ENCODE results near the gene KCNC3. TPM values are rescaled to one million over a fixed set of nuclear protein-coding genes. Genes with fewer than 3 reads are reported as not detected.

Gene KCNC3
- total RNA-seq, 1 experiment from 2014 or later, result 5.3 TPM

DNA sequence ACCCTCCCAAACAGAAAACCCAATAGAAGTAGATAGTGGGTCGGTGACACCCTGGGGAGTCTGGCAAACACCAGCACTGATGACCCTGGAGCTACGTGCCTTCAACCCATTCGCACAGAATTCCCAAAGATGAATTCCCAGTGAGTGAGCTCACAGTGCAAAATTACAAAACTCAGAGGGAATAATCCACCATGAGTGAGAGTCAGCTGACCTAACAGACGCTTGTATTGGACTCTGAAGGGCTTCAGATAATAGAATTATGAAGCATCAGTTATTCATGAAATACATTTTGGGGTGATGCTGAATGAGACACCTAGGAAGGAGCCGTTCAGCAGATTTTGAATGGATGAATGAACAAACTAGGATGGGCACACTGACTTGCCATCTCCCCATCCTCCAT lies 40.2 kb downstream of the KCNC3 start:
- CTCF ChIA-PET, result interaction anchor here (0.9 kb wide), 1 partner anchor 12 kb away, joined by 3 read pairs; no protein-coding TSS in a partner anchor
- Mint-ChIP-seq H3K27ac (ENCODE audit: unreplicated experiment) (no peak overlapping the region), H3K4me1 (ENCODE audit: low read depth, unreplicated experiment) (no peaks in the 10 kb centered on the region), H3K27me3 (ENCODE audit: unreplicated experiment) (no peaks in the 10 kb centered on the region), H3K4me3 (ENCODE audit: low read depth, unreplicated experiment) (no peak overlapping the region), H3K9me3 (ENCODE audit: low read depth, unreplicated experiment) (peaks cover 14% of the 10 kb centered on the region), H3K36me3 (ENCODE audit: insufficient read depth, unreplicated experiment) (peaks cover 76% of the 10 kb centered on the region)
- no TSS peak for BruUV-seq (replicated peaks)
- intact Hi-C loops (cut with micrococcal nuclease; ENCODE audit: unreplicated experiment), result no loop called here
- TF ChIP-seq, protein P1, sequence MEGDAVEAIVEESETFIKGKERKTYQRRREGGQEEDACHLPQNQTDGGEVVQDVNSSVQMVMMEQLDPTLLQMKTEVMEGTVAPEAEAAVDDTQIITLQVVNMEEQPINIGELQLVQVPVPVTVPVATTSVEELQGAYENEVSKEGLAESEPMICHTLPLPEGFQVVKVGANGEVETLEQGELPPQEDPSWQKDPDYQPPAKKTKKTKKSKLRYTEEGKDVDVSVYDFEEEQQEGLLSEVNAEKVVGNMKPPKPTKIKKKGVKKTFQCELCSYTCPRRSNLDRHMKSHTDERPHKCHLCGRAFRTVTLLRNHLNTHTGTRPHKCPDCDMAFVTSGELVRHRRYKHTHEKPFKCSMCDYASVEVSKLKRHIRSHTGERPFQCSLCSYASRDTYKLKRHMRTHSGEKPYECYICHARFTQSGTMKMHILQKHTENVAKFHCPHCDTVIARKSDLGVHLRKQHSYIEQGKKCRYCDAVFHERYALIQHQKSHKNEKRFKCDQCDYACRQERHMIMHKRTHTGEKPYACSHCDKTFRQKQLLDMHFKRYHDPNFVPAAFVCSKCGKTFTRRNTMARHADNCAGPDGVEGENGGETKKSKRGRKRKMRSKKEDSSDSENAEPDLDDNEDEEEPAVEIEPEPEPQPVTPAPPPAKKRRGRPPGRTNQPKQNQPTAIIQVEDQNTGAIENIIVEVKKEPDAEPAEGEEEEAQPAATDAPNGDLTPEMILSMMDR (IDR thresholded peaks at IDR 0.05; ENCODE audit: unreplicated experiment), result no peak
- DNase-seq, result no peak

DNA sequence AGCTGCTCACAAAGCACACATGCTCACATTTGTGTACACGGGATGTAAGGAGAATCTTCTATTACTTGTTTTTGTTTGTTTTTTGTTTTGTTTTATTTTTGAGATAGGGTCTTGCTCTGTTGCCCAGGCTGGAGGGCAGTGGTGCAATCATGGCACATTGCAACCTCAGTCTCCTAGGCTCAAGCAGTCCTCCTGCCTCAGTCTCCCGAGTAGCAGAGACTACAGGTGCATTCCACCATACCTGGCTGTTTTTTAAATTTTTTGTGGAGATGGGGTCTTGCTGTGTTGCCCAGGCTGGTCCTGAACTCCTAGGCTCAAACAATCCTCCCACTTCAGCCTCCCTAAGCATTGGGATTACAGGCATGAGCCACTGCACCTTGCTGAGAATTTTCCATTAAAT lies 41.8 kb downstream of the KCNC3 start:
- intact Hi-C loops (cut with micrococcal nuclease; ENCODE audit: unreplicated experiment), result no loop called here
- H3K4me1 Mint-ChIP-seq (ENCODE audit: low read depth, unreplicated experiment), result no peaks in the 10 kb centered on the region
- no peak overlapping the region for H3K27ac Mint-ChIP-seq (ENCODE audit: unreplicated experiment)
- CTCF ChIA-PET, result no interaction called here
- H3K9me3 Mint-ChIP-seq (ENCODE audit: low read depth, unreplicated experiment), result peaks cover 14% of the 10 kb centered on the region
- no TSS peak for BruUV-seq (replicated peaks)
- no peak overlapping the region for H3K4me3 Mint-ChIP-seq (ENCODE audit: low read depth, unreplicated experiment)
- H3K27me3 Mint-ChIP-seq (ENCODE audit: unreplicated experiment), result no peaks in the 10 kb centered on the region
- peaks cover 63% of the 10 kb centered on the region for H3K36me3 Mint-ChIP-seq (ENCODE audit: insufficient read depth, unreplicated experiment)
- TF ChIP-seq, protein P1 (IDR thresholded peaks at IDR 0.05; ENCODE audit: unreplicated experiment), result no peak
- DNase-seq, result no peak

DNA sequence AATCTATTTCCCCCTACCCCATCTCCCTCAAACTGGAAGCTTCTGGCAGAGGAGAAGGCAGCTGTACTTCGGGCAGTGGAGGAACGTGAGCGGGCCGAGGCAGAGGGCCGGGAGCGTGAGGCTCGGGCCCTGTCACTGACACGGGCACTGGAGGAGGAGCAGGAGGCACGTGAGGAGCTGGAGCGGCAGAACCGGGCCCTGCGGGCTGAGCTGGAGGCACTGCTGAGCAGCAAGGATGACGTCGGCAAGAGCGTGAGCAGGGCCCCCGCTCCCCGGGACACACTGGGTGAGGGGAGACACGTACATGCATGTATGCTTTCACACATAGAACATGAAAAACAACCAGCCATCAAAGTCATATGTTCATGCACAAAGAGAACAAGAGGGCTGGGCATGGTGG lies 42.7 kb downstream of the KCNC3 start:
- no peak for DNase-seq
- peaks cover 63% of the 10 kb centered on the region for H3K36me3 Mint-ChIP-seq (ENCODE audit: insufficient read depth, unreplicated experiment)
- peaks cover 14% of the 10 kb centered on the region for H3K9me3 Mint-ChIP-seq (ENCODE audit: low read depth, unreplicated experiment)
- H3K4me3 Mint-ChIP-seq (ENCODE audit: low read depth, unreplicated experiment), result no peak overlapping the region
- CTCF ChIA-PET, result no interaction called here
- no peaks in the 10 kb centered on the region for H3K27me3 Mint-ChIP-seq (ENCODE audit: unreplicated experiment)
- TF ChIP-seq, protein P1 (IDR thresholded peaks at IDR 0.05; ENCODE audit: unreplicated experiment), result no peak
- no peaks in the 10 kb centered on the region for H3K4me1 Mint-ChIP-seq (ENCODE audit: low read depth, unreplicated experiment)
- intact Hi-C loops (cut with micrococcal nuclease; ENCODE audit: unreplicated experiment), result no loop called here
- H3K27ac Mint-ChIP-seq (ENCODE audit: unreplicated experiment), result no peak overlapping the region
- BruUV-seq (replicated peaks), result no TSS peak

DNA sequence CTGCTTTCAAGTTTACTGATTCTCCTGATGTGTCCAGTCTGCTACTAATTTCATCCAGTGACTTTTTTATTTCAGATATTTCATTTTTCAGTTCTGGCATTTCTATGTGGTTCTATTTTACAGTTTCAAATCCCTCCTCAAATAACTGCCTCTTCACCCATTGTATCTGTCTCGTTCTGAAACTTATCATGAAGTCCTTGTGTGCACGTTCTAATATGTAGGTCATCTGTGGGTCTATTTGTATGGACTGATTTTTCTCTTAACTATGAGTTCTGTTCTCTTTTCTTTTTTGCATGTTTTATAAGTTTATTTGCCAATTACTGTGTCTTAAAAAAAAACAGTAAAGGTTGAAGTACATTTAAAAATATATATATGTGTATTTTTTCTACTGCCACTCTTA lies 43.3 kb downstream of the KCNC3 start:
- no peaks in the 10 kb centered on the region for H3K27me3 Mint-ChIP-seq (ENCODE audit: unreplicated experiment)
- no peaks in the 10 kb centered on the region for H3K4me1 Mint-ChIP-seq (ENCODE audit: low read depth, unreplicated experiment)
- peaks cover 14% of the 10 kb centered on the region for H3K9me3 Mint-ChIP-seq (ENCODE audit: low read depth, unreplicated experiment)
- no peak for DNase-seq
- peaks cover 64% of the 10 kb centered on the region for H3K36me3 Mint-ChIP-seq (ENCODE audit: insufficient read depth, unreplicated experiment)
- BruUV-seq (replicated peaks), result no TSS peak
- H3K4me3 Mint-ChIP-seq (ENCODE audit: low read depth, unreplicated experiment), result no peak overlapping the region
- TF ChIP-seq, protein P1 (IDR thresholded peaks at IDR 0.05; ENCODE audit: unreplicated experiment), result no peak
- CTCF ChIA-PET, result no interaction called here
- no peak overlapping the region for H3K27ac Mint-ChIP-seq (ENCODE audit: unreplicated experiment)
- intact Hi-C loops (cut with micrococcal nuclease; ENCODE audit: unreplicated experiment), result no loop called here
